Inflammatory macrophage treated with lipopolysaccharide for 1 hour (primary cell): Measurements from ENCODE around the gene TRAPPC8.
"Not testable (repeated sequence)": the region's sequence is repeated elsewhere in the genome, so short reads cannot be mapped to it uniquely, and the experiment has no call there.

ENCODE experiments used
- DNase-seq, 2 donors: peaks; one replicate each; pipeline ENCODE4 v3.0.0-alpha.2; 2020 to 2022

Gene TRAPPC8

GRCh38 chr18:31942999-31943877, at the start of gene TRAPPC8:
TRAPPC8 (minus strand) TSS chr18:31943128; CDS start chr18:31942764, 364 bp downstream.
- peak; percentile 97 for DNase-seq

GRCh38 chr18:31990823-31991222, 47.9 kb upstream of the TRAPPC8 start:
- DNase-seq, result no peak

GRCh38 chr18:31983976-31984375, 41.0 kb upstream of the TRAPPC8 start:
- DNase-seq, result no peak

- no peak for DNase-seq
Observed at GRCh38 chr18:31983020-31983419, 40.1 kb upstream of the TRAPPC8 start.

GRCh38 chr18:31980863-31981262, 37.9 kb upstream of the TRAPPC8 start:
- no peak for DNase-seq

GRCh38 chr18:31979714-31980113, 36.8 kb upstream of the TRAPPC8 start:
- DNase-seq, result no peak

GRCh38 chr18:31978616-31979015, 35.7 kb upstream of the TRAPPC8 start:
- no peak for DNase-seq

- peak; percentile 10 to 50 for DNase-seq
Observed at GRCh38 chr18:31977270-31977872, 34.4 kb upstream of the TRAPPC8 start.

GRCh38 chr18:31976242-31976641, 33.3 kb upstream of the TRAPPC8 start:
- DNase-seq, result no peak

- DNase-seq, result no peak
Observed at GRCh38 chr18:31973929-31974546, 31.1 kb upstream of the TRAPPC8 start.

GRCh38 chr18:31970617-31971016, 27.7 kb upstream of the TRAPPC8 start:
- DNase-seq, result no peak

- no peak for DNase-seq
Observed at GRCh38 chr18:31965316-31965970, 22.5 kb upstream of the TRAPPC8 start.

- no peak for DNase-seq
Observed at GRCh38 chr18:31957728-31958127, 14.8 kb upstream of the TRAPPC8 start.

- DNase-seq, result no peak
Observed at GRCh38 chr18:31954349-31954748, 11.4 kb upstream of the TRAPPC8 start.

GRCh38 chr18:31953699-31954098, 10.8 kb upstream of the TRAPPC8 start:
- DNase-seq, result not testable (repeated sequence)

- DNase-seq, result no peak
Observed at GRCh38 chr18:31952223-31952622, 9.3 kb upstream of the TRAPPC8 start.

GRCh38 chr18:31950583-31950982, 7.7 kb upstream of the TRAPPC8 start:
- DNase-seq, result no peak

GRCh38 chr18:31948349-31948748, 5.4 kb upstream of the TRAPPC8 start:
- not testable (repeated sequence) for DNase-seq

GRCh38 chr18:31946305-31947046, 3.5 kb upstream of the TRAPPC8 start:
- no peak for DNase-seq

- DNase-seq, result no peak
Observed at GRCh38 chr18:31943878-31944816, 1.2 kb upstream of the TRAPPC8 start.

- DNase-seq, result peak; percentile 60 to 71
Observed at GRCh38 chr18:31942291-31942998, 483 bp downstream of the TRAPPC8 start.
